Endometrial microvascular endothelial cells (primary cell): ENCODE results near the gene CTDSPL. TPM values are rescaled to one million over a fixed set of nuclear protein-coding genes. Genes with fewer than 3 reads are reported as not detected.

Source experiments
- in situ Hi-C: cut with HindIII; loops from 2 replicates; pipeline ENCODE4 v1.10.0; 2017; ENCODE audit warnings: low sequenced_read_pairs, low pct_unique_long_range_greater_than_20kb; ENCODE audit errors: inconsistent ontology term
- total RNA-seq: library from RNA; depleted of rRNA; stranded (reverse); fragments of >200 nt; gene quantifications from one replicate; pipeline ENCODE4 v1.2.3, GENCODE V29; 2015; ENCODE audit errors: inconsistent ontology term

Gene CTDSPL
- total RNA-seq, 1 donor from 2014 or later: 17.2 TPM

DNA sequence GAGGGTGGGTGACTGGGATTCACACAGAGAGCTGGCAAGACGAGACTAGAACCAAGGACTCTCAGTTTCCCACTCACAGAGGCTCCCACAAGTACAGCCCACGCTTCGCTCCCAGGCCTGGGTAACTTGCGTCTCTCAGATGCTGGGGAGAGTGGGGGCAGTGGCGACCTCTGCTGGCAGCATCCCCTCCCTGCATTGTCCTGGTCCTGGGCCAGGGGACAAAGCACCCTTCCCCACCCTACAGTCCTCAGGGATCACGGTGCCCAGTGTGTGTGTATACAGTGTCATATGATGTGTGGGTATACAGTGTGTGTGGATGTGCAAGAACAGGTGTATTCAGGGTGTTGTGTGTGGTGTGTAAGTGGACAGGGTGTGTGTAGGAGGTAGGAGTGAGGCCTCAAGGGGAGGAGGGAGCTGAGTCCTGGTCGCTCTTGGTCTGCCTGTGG, 141.7 kb downstream of the CTDSPL start:
- in situ Hi-C loops: no loop called here

DNA sequence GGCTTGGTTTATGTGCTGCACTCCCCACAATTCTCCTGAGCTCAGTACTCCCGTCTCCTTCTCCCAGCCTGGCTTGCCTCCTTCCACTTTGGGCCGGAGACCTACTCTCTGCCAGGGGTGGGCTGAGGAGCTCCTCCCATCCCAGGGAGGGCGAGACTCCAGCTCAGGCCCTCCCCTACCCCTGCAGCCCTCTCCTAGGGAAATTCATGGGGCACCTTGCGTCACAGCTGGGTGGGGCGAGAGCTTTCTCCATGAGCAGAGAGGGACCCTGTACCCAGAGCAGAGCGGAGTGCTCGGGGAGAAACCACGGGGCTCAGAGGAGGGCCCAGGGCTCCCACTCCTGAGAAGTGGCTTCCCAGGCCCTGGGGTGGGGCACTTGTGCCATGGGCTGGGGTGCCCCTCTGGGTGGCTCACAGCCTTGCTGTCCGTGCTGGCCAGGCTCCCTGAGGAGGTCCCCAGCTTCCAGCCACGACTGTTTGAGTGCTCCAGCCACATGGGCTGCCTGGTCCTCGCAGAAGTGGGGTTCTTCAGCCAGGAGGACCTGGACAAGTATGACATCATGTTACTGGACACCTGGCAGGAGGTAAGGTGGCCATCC, 142.2 kb downstream of the CTDSPL start:
- in situ Hi-C loops: no loop called here

GRCh38 chr3:38004415-38005075, 142.9 kb downstream of the CTDSPL start:
- in situ Hi-C loops: no loop called here

- in situ Hi-C loops: no loop called here
These were observed 143.7 kb downstream of the CTDSPL start for GRCh38 chr3:38005076-38006020.

- in situ Hi-C loops: no loop called here
These were observed 144.4 kb downstream of the CTDSPL start for GRCh38 chr3:38006031-38006430.

DNA sequence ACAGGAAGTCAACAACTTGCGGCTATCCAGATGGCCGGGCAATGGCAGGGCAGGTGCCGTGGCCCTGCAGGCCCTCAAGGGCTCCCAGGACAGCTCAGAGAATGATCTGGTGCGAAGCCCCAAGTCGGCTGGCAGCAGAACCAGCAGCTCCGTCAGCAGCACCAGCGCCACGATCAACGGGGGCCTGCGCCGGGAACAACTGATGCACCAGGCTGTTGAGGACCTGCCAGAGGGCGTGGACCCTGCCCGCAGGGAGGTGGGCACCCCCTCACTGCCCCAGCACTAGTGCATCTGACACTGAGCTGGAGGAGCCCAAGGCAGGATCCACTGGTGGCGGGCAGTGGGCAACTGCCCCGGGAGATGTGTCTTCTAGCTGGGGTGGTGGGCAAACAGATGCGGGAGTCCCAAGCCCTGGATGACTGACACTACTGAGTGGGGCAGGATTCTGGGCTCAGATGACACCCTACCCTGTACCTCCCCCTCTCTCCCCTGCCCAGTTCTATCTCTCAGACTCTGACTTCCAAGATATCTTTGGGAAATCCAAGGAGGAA, 144.8 kb downstream of the CTDSPL start:
- in situ Hi-C loops: no loop called here

DNA sequence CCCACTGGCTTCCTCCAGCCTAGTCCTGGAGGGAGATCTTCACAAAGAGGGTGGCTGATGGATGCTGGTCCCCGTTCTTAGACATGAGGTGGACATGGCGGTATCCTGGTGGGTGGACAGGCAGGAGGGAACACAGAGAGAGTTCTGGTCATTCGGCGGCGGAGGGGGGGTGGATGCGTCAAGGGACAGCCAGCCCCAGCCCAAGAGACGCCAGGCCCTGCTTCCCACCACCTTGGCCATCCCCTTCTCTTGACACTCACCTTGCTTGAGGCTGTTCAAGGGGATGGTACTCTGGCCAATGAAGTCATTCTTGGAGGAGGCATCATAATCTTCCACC, 146.0 kb downstream of the CTDSPL start:
- in situ Hi-C loops: no loop called here

- in situ Hi-C loops: no loop called here
These were observed 146.6 kb downstream of the CTDSPL start for GRCh38 chr3:38008191-38008701.

DNA sequence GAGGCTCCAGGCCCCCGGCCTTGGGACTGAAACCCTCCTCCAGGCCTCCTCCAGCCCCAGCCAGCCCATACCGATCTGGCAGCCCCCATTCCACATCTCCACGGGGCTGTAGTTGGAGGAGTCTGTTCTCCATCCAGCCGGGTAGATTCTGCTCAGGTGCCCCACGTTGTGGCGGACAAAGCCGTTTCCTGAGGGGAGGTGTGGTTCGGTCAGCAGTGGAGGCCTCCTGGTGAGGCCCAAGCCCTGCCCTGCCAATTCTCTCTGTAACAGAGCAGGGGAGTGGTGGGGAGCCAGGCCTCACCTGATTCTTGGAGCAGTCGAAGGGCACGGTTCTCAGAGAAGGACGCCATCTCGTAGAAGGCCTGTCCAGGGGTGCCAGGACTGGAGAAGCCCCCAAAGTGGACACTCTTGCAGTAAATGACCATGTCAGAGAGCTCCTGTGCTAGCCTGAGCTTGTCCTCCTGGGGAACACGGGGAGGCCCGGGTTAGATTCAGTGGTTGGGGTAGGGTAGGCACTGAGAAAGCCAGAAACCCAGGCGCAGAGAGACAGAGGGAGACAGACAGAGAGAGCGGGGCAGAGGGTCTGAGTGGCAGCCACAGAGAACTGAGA, 147.4 kb downstream of the CTDSPL start:
- in situ Hi-C loops: no loop called here

GRCh38 chr3:38009807-38010591, 148.3 kb downstream of the CTDSPL start:
- in situ Hi-C loops: no loop called here

GRCh38 chr3:38011111-38011510, 149.4 kb downstream of the CTDSPL start:
- in situ Hi-C loops: no loop called here

- in situ Hi-C loops: no loop called here
These were observed 153.8 kb downstream of the CTDSPL start for GRCh38 chr3:38015485-38015884.

DNA sequence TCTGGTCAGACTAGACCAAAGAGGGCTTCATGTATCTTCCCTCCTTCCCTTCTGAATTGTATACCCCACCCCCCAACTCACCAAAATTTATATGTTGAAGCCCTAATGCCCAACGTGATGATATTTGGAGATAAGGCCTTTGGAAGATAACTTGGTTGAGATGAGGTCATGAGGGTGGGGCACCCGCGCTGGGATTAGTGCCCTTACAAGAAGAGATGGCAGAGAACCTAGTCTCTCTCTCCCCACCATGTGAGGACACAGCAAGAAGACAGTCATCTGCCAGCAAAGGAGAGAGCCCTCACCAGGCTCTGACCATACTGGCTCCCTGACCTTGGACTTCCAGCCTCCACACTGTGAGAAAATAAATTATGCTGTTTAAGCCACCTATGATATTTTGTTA, 154.3 kb downstream of the CTDSPL start:
- in situ Hi-C loops: no loop called here

DNA sequence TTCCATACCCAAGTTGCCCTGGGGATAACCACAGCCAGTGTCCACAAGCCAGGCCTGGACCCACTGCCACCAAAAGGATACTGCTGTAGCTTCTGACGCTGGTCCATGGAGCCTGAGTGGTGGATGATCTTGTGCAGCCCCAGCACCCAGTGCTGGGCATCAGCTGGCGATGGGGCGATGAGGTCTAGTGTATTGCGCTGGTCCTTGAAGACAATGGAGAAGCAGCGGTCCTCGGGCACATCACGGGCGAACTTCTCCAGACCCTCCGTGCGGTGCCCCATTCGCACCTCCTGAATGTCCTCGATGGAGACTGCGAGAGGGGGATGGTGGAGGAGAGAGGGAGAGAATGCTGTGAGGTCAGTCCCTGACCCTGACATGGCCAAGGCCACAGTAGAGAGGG, 154.7 kb downstream of the CTDSPL start:
- in situ Hi-C loops: no loop called here

DNA sequence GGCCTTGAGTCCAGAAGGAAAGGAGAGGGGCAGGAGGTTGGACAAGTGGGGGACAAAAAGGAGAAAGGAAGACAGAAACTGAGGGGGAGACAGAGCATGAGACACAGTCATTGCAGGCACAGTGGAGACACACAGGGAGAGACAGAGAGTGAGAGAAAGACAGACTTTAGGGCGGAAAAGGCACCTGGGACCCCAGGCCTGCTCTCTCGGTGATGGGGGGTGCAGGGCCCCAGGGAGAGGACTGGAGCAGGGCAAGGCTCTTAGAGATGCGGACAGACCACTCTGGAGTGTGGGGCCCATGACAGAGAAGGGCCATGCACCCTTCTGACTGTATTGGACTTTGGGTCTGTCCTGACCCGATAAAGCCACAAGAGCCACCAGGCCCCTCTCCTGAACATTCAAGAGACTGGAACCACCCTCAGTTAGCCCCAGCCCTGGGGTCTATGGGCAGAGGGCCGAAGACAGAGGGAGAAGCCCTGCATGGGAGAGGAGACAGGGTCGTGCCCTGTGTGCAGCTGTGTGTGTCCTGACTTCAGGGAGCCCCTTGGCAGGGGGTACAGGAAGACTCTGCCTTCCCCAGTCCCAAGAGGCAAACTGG, 155.3 kb downstream of the CTDSPL start:
- in situ Hi-C loops: no loop called here

- in situ Hi-C loops: no loop called here
These were observed 156.0 kb downstream of the CTDSPL start for GRCh38 chr3:38017445-38018295.
